GM18517 (cell line): ENCODE data around the gene HIBADH.
"Not testable (repeated sequence)": the region's sequence is repeated elsewhere in the genome, so short reads cannot be mapped to it uniquely, and the experiment has no call there.

Source experiments
- ATAC-seq: cut with Tn5 transposase; IDR thresholded peaks from one replicate; pipeline ENCODE4 v1.9.1; 2021; ENCODE audit warnings: mild to moderate bottlenecking, moderate library complexity; ENCODE audit not compliant: unreplicated experiment

HIBADH gene

GRCh38 chr7:27680610-27681009 is 17.9 kb upstream of the HIBADH start:
- ATAC-seq, result no peak

DNA sequence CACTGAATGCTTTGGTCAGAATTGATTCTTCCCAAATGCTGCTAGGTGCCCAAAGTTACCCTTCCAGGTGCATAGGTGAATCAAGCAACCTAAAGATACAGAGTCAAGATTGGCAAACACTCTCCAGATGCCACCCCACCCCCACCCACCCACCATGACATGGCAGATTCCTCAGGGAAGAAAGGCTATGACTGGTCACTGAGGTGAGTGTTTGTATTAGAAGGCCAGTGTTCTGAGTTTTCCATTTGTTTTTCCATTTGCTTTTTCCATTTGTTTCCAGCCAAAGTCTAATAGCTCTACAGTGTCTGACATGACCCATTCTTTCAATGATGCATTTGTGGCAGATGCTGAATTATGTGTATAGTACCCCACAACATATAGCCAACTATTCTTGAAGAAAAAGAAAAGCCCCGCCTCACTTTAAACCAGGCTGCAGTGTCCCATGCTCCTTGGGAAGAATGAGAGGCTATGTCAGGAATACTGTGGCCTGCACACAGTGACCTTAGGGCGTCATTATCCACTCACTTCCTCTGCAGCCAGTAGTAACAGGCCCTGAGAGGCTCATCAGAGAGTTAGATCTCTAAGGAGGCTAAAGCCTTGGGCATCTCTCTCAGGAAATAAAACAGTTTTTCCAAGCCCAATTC is 16.1 kb upstream of the HIBADH start:
- ATAC-seq, result no peak

DNA sequence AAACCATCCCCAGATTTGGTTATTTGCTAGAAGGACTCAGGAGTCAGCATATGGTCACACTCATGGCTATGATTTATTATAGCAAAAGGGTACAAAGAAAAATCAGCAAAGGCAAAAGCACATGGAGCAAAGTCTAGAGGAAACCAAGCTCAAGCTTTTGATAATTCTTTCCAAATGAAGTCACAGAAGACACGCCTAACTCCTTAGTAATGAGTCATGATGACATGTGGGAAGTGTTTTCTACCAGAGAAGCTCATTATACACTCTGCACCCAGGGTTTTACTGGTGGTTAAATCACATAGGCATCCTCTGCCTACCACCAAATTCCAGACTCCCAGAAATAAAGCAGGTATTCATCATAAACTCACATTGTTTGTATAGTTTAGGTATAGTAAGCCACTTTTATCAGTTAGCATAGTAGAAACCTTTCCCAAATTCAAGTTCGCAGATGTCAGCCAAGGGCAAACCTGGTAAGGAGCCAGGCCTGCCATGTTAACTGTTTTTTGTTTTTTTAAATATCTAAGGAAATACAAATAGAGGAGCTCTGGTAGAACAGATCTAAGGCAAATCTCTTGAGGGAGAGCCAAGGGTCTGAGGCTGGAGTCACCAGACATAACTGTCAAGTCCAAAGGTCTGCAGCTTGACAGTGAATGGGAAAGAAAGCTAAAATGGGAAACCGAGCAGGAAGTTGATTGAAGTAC is 15.4 kb upstream of the HIBADH start:
- ATAC-seq, result no peak

DNA sequence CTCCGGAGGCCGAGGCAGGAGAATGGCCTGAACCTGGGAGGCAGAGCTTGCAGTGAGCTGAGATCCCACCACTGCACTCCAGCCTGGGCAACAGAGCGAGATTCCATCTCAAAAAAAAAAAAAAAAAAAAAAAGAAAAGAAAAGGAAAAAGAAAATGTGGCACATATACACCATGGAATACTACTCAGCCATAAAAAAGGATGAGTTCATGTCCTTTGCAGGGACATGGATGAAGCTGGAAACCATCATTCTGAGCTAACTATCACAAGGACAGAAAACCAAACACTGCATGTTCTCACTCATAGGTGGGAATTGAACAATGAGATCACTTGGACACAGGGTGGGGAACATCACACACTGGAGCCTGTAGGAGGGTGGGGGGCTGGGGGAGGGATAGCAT is 11.4 kb upstream of the HIBADH start:
- ATAC-seq, result not testable (repeated sequence)

GRCh38 chr7:27671675-27672074 is 9.0 kb upstream of the HIBADH start:
- ATAC-seq, result no peak

GRCh38 chr7:27670676-27671075 is 8.0 kb upstream of the HIBADH start:
- no peak for ATAC-seq

- no peak for ATAC-seq
These were observed 7.5 kb upstream of the HIBADH start for GRCh38 chr7:27670177-27670576.

DNA sequence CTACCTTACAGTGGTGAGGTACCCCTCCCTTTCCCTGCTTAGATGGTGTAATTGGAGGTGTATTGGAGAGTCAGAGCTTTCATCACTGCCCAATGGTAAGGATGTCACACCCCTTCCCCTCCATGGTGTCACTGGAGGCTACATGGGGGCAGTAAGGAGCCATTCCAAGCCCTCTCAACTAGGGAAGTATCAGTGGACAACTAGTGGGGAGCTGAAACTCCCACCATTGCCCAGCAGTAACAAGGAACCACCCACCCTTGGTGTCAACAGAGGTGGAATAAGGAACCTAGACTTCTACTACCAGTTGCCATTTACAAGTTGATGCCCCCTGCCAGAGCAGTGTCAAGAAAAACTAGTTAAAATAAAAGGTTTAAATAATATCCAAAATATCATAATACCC is 2.8 kb upstream of the HIBADH start:
- ATAC-seq, result no peak

DNA sequence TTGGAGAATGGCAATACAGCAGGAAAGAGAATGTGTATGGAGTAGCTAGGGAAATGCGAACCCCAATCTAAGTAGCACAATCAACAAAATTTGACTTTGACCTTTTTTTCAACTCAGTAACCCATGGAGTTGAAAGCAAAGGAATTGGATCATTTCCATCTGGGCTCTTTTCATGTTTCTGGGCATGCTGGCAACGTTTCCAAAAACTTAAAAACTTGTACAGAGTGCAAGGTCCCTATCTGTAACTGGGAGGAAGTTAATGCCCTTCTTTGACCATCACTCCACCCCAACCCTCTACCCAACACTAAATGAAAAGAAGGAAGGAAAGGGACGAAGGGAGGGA is 1.3 kb upstream of the HIBADH start:
- ATAC-seq, result no peak

DNA sequence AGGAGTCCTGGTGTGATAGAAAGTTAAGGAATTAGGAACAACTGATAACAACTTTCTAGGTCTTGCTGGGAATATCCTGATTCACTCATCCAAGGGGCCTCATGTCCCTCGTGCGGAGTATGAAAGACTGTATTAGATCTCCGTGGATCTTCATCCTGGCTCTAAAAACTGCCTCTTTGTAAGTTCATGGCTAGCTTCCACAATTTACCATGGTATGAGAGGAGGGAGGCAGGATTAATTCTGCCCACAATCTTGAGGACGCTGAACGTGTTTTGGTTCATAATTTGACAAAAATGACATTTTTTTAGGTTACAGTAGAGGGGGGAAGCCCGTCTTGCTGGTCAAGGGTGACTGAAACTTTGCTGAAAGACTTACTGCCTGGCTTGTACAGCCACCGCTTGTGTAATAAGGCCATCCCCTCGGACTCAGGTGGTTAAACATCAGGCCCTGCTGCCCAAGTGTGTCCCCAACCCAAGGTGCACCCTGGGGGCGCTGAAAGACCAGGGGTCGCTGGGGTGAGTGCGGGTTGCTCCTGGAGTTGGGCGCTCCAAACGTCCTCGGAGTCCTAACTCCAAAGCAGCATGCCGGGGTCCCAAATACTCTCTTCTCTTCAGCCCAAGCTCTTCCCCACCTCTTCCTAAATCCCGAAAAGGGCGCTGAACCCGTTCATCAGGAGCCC is 733 bp downstream of the HIBADH start:
- no peak for ATAC-seq

DNA sequence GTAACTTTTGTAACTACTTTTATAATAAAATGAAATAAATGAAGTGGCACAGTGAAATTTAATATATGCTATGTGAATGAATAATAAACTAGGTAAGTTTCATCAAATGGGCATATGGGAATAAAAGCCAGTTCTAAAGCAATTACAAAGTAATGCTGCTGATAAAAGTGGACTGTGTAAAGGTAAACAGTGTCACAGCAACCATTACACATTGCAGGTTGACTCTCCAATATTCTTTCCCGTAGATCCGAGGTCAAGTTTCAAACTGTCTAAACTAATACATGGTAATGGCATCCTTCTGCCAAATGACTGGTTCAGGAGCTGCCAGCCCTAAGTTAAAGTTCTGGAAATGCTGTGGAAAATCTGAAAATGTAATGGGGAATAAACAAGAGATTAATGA is 6.0 kb downstream of the HIBADH start:
- no peak for ATAC-seq

DNA sequence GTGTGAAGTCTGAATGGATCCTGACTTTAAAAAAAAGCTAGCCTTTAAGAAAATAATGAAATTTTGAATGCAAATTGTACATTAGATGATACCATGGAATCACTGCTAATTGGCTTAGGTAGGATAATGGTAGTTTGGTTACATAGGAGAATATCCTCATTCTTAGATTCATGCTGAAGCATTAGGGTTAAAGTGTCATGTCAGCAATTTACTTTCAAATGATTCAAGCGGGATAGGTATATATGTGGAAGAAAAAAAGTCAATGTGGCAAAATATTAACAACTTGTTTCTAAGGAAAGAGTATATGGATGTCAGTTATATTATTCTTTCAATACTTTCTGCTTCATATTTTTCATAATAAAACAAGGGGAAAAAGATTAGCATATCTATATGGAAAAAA is 7.5 kb downstream of the HIBADH start:
- ATAC-seq, result no peak

- ATAC-seq, result no peak
These were observed 10.2 kb downstream of the HIBADH start for GRCh38 chr7:27652518-27652917.

GRCh38 chr7:27651702-27652101 is 11.0 kb downstream of the HIBADH start:
- ATAC-seq, result no peak

DNA sequence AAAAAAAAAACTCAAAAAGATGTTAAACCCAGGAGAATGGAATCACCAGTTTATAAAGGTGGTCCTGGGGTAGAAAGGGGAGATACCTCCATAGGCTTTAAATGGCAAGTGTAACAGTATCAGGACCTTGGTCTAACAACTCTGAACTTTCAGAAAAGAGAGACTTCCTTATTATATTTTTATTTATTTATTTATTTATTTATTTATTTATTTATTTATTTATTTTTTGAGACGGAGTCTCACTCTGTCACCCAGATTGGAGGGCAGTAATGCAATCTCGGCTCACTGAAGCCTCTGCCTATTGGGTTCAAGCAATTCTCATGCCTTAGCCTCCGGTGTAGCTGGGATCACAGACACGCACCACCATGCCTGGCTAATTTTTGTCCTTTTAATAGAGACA is 12.4 kb downstream of the HIBADH start:
- no peak for ATAC-seq

DNA sequence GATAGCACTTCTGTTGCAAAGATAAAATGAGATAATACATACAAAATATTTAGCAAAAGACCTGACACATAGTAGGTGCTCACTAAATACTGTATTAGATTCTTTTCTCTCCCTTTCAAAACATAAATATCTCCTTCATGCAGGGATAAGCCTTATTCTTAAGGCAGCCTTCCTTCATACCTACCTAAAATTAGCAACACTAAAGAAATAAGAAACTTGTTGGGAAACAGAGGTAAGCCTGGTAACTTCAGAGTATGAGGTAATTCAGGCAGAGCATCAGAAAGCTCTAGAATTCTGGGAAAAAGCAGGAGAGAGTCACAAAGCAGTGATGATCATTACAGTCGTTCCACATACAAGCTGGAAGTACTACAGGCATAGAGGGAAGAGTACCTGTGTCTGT is 15.2 kb downstream of the HIBADH start:
- no peak for ATAC-seq

- no peak for ATAC-seq
These were observed 15.6 kb downstream of the HIBADH start for GRCh38 chr7:27647046-27647445.

GRCh38 chr7:27642271-27642670 is 20.4 kb downstream of the HIBADH start:
- no peak for ATAC-seq

DNA sequence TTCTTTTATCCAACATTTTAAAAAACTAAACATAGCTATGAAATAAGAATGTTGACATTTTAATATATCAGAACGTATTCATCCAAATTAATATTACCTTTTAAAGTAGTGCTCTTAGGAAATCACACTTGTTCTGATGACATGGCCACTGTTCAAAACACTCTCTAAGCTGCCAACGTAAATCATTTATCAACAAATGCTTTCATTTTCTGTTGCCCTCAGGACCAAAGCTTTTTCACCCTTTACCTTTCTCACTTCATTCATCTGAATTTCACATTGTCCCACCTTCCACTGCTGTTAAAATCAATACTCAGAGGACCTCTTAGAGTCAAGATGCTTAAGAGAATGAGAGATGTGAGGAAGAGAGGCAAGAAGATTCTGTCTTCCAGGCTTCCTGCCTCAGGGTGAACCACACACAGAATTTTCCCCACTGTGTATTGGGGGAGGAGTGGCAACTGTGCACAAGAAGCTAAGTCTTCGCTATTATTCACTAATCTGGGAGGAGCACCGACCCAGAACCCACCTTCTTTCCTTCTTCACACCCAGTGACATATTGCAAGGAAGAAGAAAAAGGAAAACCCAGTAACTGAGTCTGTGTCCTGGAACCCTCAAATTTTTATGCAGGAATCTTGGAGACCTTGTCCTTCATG is 21.0 kb downstream of the HIBADH start:
- no peak for ATAC-seq

- ATAC-seq, result no peak
These were observed 21.7 kb downstream of the HIBADH start for GRCh38 chr7:27640884-27641574.

DNA sequence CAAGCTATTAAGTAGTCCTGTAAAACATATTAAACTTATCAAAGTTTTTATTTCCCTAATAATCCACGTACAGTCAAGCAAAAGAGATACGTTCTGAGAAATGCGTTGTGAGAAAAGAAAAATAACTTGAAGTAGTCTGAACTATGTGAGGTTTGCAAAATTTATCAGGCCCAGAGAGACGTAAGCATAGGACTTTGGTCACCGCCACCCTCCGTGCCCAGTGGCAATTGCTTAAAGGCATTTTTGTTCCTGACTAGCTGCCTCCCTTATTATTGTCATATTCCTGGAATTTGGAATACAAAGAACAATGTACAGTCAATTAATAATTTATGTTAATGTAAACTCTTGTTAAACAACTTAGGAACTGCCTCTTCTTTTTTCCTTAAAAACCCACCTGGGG is 22.8 kb downstream of the HIBADH start:
- ATAC-seq, result no peak
